Psoas muscle (tissue), 8 donors: ENCODE data around the gene ACAA1. TPM values are rescaled to one million over a fixed set of nuclear protein-coding genes. Genes with fewer than 3 reads are reported as not detected.

Experiments used
- ATAC-seq, 4 donors: fragments of 200-7000 bp; cut with Tn5 transposase; one replicate each; pipeline ENCODE4 v1.9.1; 2020; ENCODE audit warnings: moderate library complexity in 3 of 4, mild to moderate bottlenecking in 2 of 4
- DNase-seq, 2 donors: peaks; one replicate each; pipeline ENCODE4 v3.0.0-alpha.2; 2020
- H3K27ac ChIP-seq: fragments of 200-600 bp; one replicate; pipeline ENCODE4 v1.8.0; 2022
- H3K27me3 ChIP-seq, 3 donors: fragments of 200-600 bp in 1 of 3; one replicate each; pipeline versions ENCODE4 v1.6.1 to v1.8.0; 2013 to 2022; ENCODE audit warnings: low read length in 2 of 3, mild to moderate bottlenecking in 2 of 3, moderate library complexity in 1 of 3; ENCODE audit not compliant: insufficient read depth in 3 of 3
- H3K36me3 ChIP-seq, 2 donors: fragments of 200-600 bp in 1 of 2; one replicate each; pipeline versions ENCODE4 v1.6.1 to v1.8.0; 2013 to 2022; ENCODE audit warnings: low read depth in 1 of 2, mild to moderate bottlenecking in 1 of 2, moderate library complexity in 1 of 2; ENCODE audit not compliant: insufficient read depth in 1 of 2
- H3K4me1 ChIP-seq: fragments of 200-600 bp; one replicate; pipeline ENCODE4 v1.8.0; 2022
- H3K4me3 ChIP-seq: fragments of 200-600 bp; one replicate; pipeline ENCODE4 v1.8.0; 2022; ENCODE audit warnings: mild to moderate bottlenecking
- H3K9me3 ChIP-seq: fragments of 200-600 bp; one replicate; pipeline ENCODE4 v1.8.0; 2022
- WGBS, 3 donors: extraction: QIAGEN DNeasy Blood & Tissue Kit; methylation state at CpG; one replicate each; pipeline versions ENCODE4 v1.1.6 to v1.1.7; 2013; 5-methylcytosine and 5-hydroxymethylcytosine counted together
- intact Hi-C, 2 donors: fragments of 100-400 bp; cut with DNase I; formaldehyde crosslinking; loops; one replicate each; pipeline versions ENCODE4 v1.11.0 to v1.14.2; 2022
- polyA plus RNA-seq, 3 donors: library from polyadenylated mRNA; stranded (reverse); fragments of 200-250 nt; gene quantifications; one replicate each; pipeline ENCODE4 v1.2.3, GENCODE V29; 2013
- total RNA-seq, 4 donors: library from RNA; stranded (reverse); fragmentation: NEBNext Ultra II Directional in 2 of 4; extraction: Animal tissue kit (Norgen Biotek cat#: 25700) in 2 of 4; gene quantifications; one replicate each; pipeline versions ENCODE4 v1.2.1 to v1.2.4, GENCODE V29; 2021 to 2023
- TF ChIP-seq, protein P1 (sequence below): fragments of 200-600 bp; IDR thresholded peaks from one replicate; pipeline ENCODE4 v1.8.0; 2022; ENCODE audit warnings: antibody characterized with exemption
- donor health status: healthy with polysubstance abuse.
- donor health status: DM: no; HTN: no; CAD: no; lungs with moderate emphysema.
- donor health status: Bipolar disorder and iron deficiency.
- donor health status: healthy.
- donor health status: DM: yes; HTN: yes; CAD: no.
- donor health status: DM: no; HTN: no; CAD: no.
- donor health status: DM: no; HTN: no; CAD: no.
- donor health status: DM: yes; HTN: yes; CAD: no.

The ACAA1 gene
- total and polyA plus RNA-seq, 7 donors = 23.6 to 52.2 (median 34.9) TPM

DNA sequence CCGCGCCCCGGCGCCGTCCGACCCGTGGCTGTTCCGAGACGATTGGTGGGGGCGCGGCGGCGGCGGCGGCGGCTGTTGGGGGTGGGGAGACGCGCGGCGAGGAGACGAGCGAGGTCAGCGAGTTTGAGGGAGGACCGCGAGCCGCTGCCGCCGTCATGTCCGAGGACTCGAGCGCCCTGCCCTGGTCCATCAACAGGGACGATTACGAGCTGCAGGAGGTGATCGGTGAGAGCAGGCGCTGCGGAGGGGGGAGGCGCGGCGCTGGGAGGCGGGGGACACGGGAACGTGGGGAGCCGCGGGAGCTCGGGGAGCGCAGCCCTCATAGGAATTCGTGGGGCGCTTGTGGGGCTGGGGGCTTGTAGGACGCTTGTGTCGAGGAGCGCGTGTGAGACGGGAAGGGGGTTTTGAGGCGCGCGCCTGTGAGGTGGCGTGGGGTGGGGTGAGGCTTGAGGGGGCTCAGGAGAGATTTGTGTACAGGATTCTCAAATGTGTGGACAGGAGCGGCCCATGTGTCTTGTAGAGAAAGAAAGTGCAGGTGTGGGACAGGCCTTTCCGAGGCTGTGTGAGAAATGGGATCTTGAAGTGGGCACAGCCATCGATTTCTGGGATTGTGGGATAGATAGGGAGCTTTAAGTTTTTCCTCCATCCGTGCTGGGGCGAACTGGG is 28.9 kb upstream of the ACAA1 start:
- intact Hi-C loops = loop anchor here in 1 of 2 donors (2.0 to 10.0 kb wide), 2 partner anchors 29 to 1171 kb away; partner anchors contain the start of genes ACAA1, EPM2AIP1 and MLH1
- H3K4me3 ChIP-seq = peak overlapping the region; percentile 92
- peaks cover 34% of the 10 kb centered on the region for H3K4me1 ChIP-seq
- no peak for DNase-seq
- peak; percentile 49 to 62 (median 57) for ATAC-seq
- no peaks in the 10 kb centered on the region for H3K9me3 ChIP-seq
- TF ChIP-seq, protein P1, sequence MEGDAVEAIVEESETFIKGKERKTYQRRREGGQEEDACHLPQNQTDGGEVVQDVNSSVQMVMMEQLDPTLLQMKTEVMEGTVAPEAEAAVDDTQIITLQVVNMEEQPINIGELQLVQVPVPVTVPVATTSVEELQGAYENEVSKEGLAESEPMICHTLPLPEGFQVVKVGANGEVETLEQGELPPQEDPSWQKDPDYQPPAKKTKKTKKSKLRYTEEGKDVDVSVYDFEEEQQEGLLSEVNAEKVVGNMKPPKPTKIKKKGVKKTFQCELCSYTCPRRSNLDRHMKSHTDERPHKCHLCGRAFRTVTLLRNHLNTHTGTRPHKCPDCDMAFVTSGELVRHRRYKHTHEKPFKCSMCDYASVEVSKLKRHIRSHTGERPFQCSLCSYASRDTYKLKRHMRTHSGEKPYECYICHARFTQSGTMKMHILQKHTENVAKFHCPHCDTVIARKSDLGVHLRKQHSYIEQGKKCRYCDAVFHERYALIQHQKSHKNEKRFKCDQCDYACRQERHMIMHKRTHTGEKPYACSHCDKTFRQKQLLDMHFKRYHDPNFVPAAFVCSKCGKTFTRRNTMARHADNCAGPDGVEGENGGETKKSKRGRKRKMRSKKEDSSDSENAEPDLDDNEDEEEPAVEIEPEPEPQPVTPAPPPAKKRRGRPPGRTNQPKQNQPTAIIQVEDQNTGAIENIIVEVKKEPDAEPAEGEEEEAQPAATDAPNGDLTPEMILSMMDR = no peak
- 0 to 2% (median 1%) methylated on average over 39 to 62 of the region's 62 CpGs for WGBS, 3 donors
- H3K27me3 ChIP-seq = no peaks in the 10 kb centered on the region
- peak overlapping the region; percentile 99 for H3K27ac ChIP-seq
- H3K36me3 ChIP-seq = no peaks in the 10 kb centered on the region

DNA sequence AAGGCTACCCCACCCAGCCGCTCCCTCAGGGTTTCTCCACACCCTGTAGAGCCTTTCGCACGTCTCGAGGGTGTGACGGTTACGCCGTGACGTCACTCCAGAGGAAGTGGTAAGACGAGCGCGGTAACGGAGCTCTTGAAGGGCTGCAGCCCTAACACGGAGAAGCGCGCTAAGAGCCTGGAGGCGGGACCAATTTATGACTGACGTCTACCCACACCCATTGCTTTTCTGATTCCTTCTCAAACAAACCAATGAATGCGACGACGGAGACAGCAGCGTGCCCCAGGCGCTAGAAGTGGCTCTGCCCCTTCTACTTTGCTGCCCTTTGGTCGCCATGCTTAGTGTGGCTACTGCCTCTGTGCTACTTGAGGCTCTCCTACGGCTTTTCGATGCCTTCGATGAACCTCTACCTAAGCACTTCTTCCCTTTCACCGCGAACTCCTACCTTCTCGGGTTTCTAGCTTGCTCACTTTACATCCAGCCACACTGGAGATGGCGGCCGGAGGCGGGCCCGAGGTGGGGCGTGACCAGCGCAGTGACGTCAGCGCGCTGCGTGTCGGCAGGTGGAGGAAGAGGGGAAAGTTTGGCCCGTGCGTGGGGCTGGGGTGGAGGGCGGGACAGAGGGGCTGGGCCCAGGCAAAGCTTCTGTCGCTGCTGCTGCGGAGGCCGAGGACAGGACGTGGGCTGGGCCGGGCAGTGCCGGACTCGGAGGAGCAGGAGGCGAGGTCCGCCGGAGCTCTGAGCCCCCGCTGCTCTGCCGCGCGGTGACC is 28.2 kb upstream of the ACAA1 start, which contains the start of gene OXSR1:
OXSR1 (plus strand) TSS at position 586 of the 770 bp plus-strand sequence. CDS start 340 bp downstream, outside the sequence.
- TF ChIP-seq, protein P1 = no peak
- DNase-seq (peak; percentile 99), ATAC-seq (peak; percentile 92 to 95 (median 93))
- H3K27me3 ChIP-seq = no peaks in the 10 kb centered on the region
- H3K9me3 ChIP-seq = no peaks in the 10 kb centered on the region
- peak within 1 kb of the TSS; percentile 99 for H3K27ac ChIP-seq
- intact Hi-C loops = loop anchor here in 1 of 2 donors (10.0 kb wide), 1 partner anchor 1170 kb away; the partner anchor contains the start of genes EPM2AIP1 and MLH1
- H3K36me3 ChIP-seq = no peaks in the 10 kb centered on the region
- 0% methylated on average over 45 to 57 of the region's 57 CpGs for whole genome bisulfite sequencing, 3 donors
- peaks cover 29% of the 10 kb centered on the region for H3K4me1 ChIP-seq
- H3K4me3 ChIP-seq = peak within 1 kb of the TSS; percentile 92

DNA sequence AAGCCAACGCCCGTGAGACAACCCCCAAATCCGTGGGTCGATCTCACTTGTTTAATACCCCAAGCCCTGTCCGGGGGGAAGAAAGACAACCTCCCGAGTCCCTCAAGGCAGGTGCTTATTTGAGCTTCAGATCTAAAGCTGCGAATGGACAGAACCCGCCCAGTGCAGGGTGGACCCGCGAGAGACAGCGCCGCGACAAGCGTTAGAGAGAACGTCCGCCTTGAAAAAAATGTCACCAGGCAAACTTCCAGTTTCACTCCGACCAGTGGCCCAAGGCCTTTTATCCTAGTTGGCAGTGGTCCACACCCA is 27.7 kb upstream of the ACAA1 start:
- Histone ChIP-seq H3K4me1 (peaks cover 29% of the 10 kb centered on the region), H3K9me3 (no peaks in the 10 kb centered on the region), H3K36me3 (no peaks in the 10 kb centered on the region), H3K27me3 (no peaks in the 10 kb centered on the region), H3K27ac (peak overlapping the region; percentile 99), H3K4me3 (peak overlapping the region; percentile 92)
- ATAC-seq (no peak), DNase-seq (no peak)
- TF ChIP-seq, protein P1 = no peak
- 0 to 2% (median 1%) methylated on average over 17 of the region's 17 CpGs for WGBS, 3 donors
- intact Hi-C loops = loop anchor here in 1 of 2 donors (10.0 kb wide), 1 partner anchor 1170 kb away; the partner anchor contains the start of genes EPM2AIP1 and MLH1

DNA sequence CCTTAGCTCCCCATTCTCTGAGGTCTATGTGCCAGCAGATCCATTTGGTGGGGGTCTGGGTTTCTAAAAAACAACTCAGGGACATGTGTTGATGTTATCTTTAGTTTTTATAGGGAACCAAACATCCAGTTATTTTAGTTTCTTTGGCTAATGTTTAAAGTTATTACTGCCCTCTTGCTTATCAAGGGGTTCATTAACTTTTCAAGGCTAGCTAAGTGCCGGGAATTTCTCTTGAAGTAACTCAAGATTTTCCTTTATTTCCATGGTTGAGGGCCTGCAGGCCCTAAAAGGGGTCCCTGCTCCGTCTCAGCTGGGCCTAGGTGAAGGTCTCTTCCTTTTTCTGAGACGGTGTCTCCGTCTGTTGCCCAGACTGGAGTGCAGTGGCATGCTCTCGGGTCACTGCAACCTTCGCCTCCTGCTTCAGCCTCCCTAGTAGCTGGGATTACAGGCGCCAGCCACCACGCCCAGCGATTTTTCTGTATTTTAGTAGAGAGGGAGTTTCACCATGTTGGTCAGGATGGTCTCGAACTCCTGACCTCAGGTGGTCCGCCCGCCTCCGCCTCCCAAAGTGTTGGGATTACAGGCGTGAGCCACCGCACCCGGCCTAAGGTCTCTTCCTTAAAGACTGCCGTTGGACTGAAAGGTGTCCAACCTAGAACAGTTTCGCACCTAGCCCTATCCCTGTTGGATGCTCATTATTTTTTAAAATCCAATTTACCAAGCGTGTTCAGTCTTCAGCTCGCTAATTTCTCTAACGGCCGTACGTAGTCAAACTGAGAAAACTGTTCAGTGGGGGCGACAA is 27.1 kb upstream of the ACAA1 start:
- TF ChIP-seq, protein P1 = no peak
- ATAC-seq (no peak), DNase-seq (no peak)
- intact Hi-C loops = loop anchor here in 1 of 2 donors (10.0 kb wide), 1 partner anchor 1169 kb away; the partner anchor contains the start of genes EPM2AIP1 and MLH1
- Histone ChIP-seq H3K4me1 (peaks cover 29% of the 10 kb centered on the region), H3K4me3 (peak overlapping the region; percentile 92), H3K36me3 (no peaks in the 10 kb centered on the region), H3K9me3 (no peaks in the 10 kb centered on the region), H3K27ac (peak overlapping the region; percentile 99), H3K27me3 (no peaks in the 10 kb centered on the region)
- 68 to 73% (median 72%) methylated on average over 24 of the region's 24 CpGs for WGBS, 3 donors
